GM21737 (cell line): ENCODE results near the gene ING3.

ENCODE experiments used
- ATAC-seq: cut with Tn5 transposase; IDR thresholded peaks from one replicate; pipeline ENCODE4 v1.9.1; 2021; ENCODE audit warnings: mild to moderate bottlenecking, moderate library complexity; ENCODE audit not compliant: unreplicated experiment

Gene ING3

GRCh38 chr7:120950539-120951308 lies at the start of gene ING3:
ING3 (plus strand) TSS chr7:120950777; CDS start chr7:120950897, 120 bp downstream.
- ATAC-seq, result peak; percentile 94

- no peak for ATAC-seq
Observed at GRCh38 chr7:120915314-120916105, 35.1 kb upstream of the ING3 start.

- ATAC-seq, result no peak
Observed at GRCh38 chr7:120916121-120916520, 34.5 kb upstream of the ING3 start.

GRCh38 chr7:120916538-120916937 lies 34.0 kb upstream of the ING3 start:
- ATAC-seq, result no peak

- no peak for ATAC-seq
Observed at GRCh38 chr7:120919466-120919865, 31.1 kb upstream of the ING3 start.

GRCh38 chr7:120920034-120920433 lies 30.5 kb upstream of the ING3 start:
- no peak for ATAC-seq

- ATAC-seq, result no peak
Observed at GRCh38 chr7:120920591-120921274, 29.8 kb upstream of the ING3 start.

- no peak for ATAC-seq
Observed at GRCh38 chr7:120924837-120925236, 25.7 kb upstream of the ING3 start.

- no peak for ATAC-seq
Observed at GRCh38 chr7:120925392-120925791, 25.2 kb upstream of the ING3 start.

- no peak for ATAC-seq
Observed at GRCh38 chr7:120926943-120927346, 23.6 kb upstream of the ING3 start.

- ATAC-seq, result no peak
Observed at GRCh38 chr7:120927454-120928103, 23.0 kb upstream of the ING3 start.

GRCh38 chr7:120931243-120931642 lies 19.3 kb upstream of the ING3 start:
- ATAC-seq, result no peak

- ATAC-seq, result no peak
Observed at GRCh38 chr7:120933475-120933874, 17.1 kb upstream of the ING3 start.

GRCh38 chr7:120939345-120939744 lies 11.2 kb upstream of the ING3 start:
- ATAC-seq, result no peak

GRCh38 chr7:120941064-120941463 lies 9.5 kb upstream of the ING3 start:
- ATAC-seq, result no peak

GRCh38 chr7:120941856-120942255 lies 8.7 kb upstream of the ING3 start:
- no peak for ATAC-seq

- no peak for ATAC-seq
Observed at GRCh38 chr7:120942861-120943260, 7.7 kb upstream of the ING3 start.

GRCh38 chr7:120944826-120945562 lies 5.6 kb upstream of the ING3 start:
- no peak for ATAC-seq

GRCh38 chr7:120947980-120948379 lies 2.6 kb upstream of the ING3 start:
- no peak for ATAC-seq

GRCh38 chr7:120949393-120949911 lies 1.1 kb upstream of the ING3 start:
- no peak for ATAC-seq
